Posterior cingulate gyrus (tissue), 11 donors: Measurements from ENCODE around the gene IL17C.

Experiments
- DNase-seq, 10 donors: peaks; one replicate each; pipeline versions ENCODE4 v3.0.0 to v3.0.0-alpha.2; 2020 to 2021; ENCODE audit warnings: mixed read lengths in 3 of 10
- intact Hi-C: fragments of 100-400 bp; cut with DNase I; formaldehyde crosslinking; loops from one replicate; pipeline ENCODE4 v1.15.1; 2023

The IL17C gene

GRCh38 chr16:88638323-88639230, at the start of gene IL17C:
Gene IL17C (plus strand): TSS chr16:88638572. CDS start chr16:88638642, 70 bp downstream.
- intact Hi-C loops: loop anchor here (10.0 kb wide), 1 partner anchor 536 kb away; the partner anchor contains the start of gene CDH15
- no peak for DNase-seq

GRCh38 chr16:88588754-88589153, 49.6 kb upstream of the IL17C start:
- DNase-seq: no peak
- intact Hi-C loops: no loop called here

- DNase-seq: peak in 1 of 10 donors; percentile 15
- intact Hi-C loops: no loop called here
Measured at GRCh38 chr16:88589441-88589840, 48.9 kb upstream of the IL17C start.

- intact Hi-C loops: no loop called here
- peak in 4 of 10 donors; percentile 29 to 85 (median 52) for DNase-seq
Measured at GRCh38 chr16:88591577-88592021, 46.8 kb upstream of the IL17C start.

GRCh38 chr16:88593061-88593460, 45.3 kb upstream of the IL17C start:
- peak in 2 of 10 donors; percentile 56 to 74 for DNase-seq
- intact Hi-C loops: no loop called here

- peak in 9 of 10 donors; percentile 34 to 96 (median 67) for DNase-seq
Measured at GRCh38 chr16:88593489-88593888, 44.9 kb upstream of the IL17C start.

GRCh38 chr16:88593910-88594309, 44.5 kb upstream of the IL17C start:
- intact Hi-C loops: no loop called here
- peak in 2 of 10 donors; percentile 64 to 68 for DNase-seq

More at GRCh38 chr16:88593489-88593888, 44.9 kb upstream of the IL17C start:
- intact Hi-C loops: no loop called here

GRCh38 chr16:88595101-88595500, 43.3 kb upstream of the IL17C start:
- DNase-seq: peak in 2 of 10 donors; percentile 16 to 43
- intact Hi-C loops: no loop called here

- intact Hi-C loops: no loop called here
- DNase-seq: peak in 2 of 10 donors; percentile 49 to 53
Measured at GRCh38 chr16:88595921-88596320, 42.5 kb upstream of the IL17C start.

GRCh38 chr16:88596483-88596882, 41.9 kb upstream of the IL17C start:
- intact Hi-C loops: no loop called here
- peak in 3 of 10 donors; percentile 55 to 74 (median 71) for DNase-seq

GRCh38 chr16:88597856-88598491, 40.4 kb upstream of the IL17C start:
- peak in 2 of 10 donors; percentile 42 to 65 for DNase-seq
- intact Hi-C loops: no loop called here

- intact Hi-C loops: no loop called here
- DNase-seq: peak in 6 of 10 donors; percentile 28 to 87 (median 58)
Measured at GRCh38 chr16:88599092-88599733, 39.2 kb upstream of the IL17C start.

GRCh38 chr16:88599825-88600538, 38.4 kb upstream of the IL17C start:
- intact Hi-C loops: no loop called here
- DNase-seq: peak in 2 of 10 donors; percentile 36 to 52

- intact Hi-C loops: no loop called here
- peak in 2 of 10 donors; percentile 8 to 17 for DNase-seq
Measured at GRCh38 chr16:88600539-88600896, 37.9 kb upstream of the IL17C start.

- intact Hi-C loops: no loop called here
- peak in 1 of 10 donors; percentile 9 for DNase-seq
Measured at GRCh38 chr16:88601313-88602036, 36.9 kb upstream of the IL17C start.

GRCh38 chr16:88602091-88602490, 36.3 kb upstream of the IL17C start:
- peak in 2 of 10 donors; percentile 39 to 79 for DNase-seq
- intact Hi-C loops: no loop called here

- intact Hi-C loops: no loop called here
- peak in 3 of 10 donors; percentile 45 to 76 (median 68) for DNase-seq
Measured at GRCh38 chr16:88605186-88606147, 32.9 kb upstream of the IL17C start.

GRCh38 chr16:88606148-88606757, 32.1 kb upstream of the IL17C start:
- DNase-seq: peak in 8 of 10 donors; percentile 28 to 93 (median 62)
- intact Hi-C loops: no loop called here
